HT-29 (cell line): Measurements from ENCODE around the gene NPLOC4. TPM values are rescaled to one million over a fixed set of nuclear protein-coding genes. Genes with fewer than 3 reads are reported as not detected.
"Not testable (repeated sequence)": the region's sequence is repeated elsewhere in the genome, so short reads cannot be mapped to it uniquely, and the experiment has no call there.

Experiments used
- DNase-seq: peaks from one replicate; pipeline ENCODE4 v3.0.0-alpha.2; 2015; ENCODE audit warnings: low spot score
- total RNA-seq: library from RNA; depleted of rRNA; stranded (reverse); fragments of >200 nt; shearing (Covaris generic); gene quantifications from 2 replicates; pipeline ENCODE4 v1.2.3, GENCODE V29; 2014

Gene NPLOC4
- total RNA-seq, 1 experiment from 2014 or later: 94.2 TPM

GRCh38 chr17:81589612-81590011 is 47.3 kb downstream of the NPLOC4 start:
- DNase-seq: no peak

- DNase-seq: no peak
Observed at GRCh38 chr17:81586096-81586495, 50.8 kb downstream of the NPLOC4 start.

GRCh38 chr17:81584771-81585170 is 52.1 kb downstream of the NPLOC4 start:
- not testable (repeated sequence) for DNase-seq

DNA sequence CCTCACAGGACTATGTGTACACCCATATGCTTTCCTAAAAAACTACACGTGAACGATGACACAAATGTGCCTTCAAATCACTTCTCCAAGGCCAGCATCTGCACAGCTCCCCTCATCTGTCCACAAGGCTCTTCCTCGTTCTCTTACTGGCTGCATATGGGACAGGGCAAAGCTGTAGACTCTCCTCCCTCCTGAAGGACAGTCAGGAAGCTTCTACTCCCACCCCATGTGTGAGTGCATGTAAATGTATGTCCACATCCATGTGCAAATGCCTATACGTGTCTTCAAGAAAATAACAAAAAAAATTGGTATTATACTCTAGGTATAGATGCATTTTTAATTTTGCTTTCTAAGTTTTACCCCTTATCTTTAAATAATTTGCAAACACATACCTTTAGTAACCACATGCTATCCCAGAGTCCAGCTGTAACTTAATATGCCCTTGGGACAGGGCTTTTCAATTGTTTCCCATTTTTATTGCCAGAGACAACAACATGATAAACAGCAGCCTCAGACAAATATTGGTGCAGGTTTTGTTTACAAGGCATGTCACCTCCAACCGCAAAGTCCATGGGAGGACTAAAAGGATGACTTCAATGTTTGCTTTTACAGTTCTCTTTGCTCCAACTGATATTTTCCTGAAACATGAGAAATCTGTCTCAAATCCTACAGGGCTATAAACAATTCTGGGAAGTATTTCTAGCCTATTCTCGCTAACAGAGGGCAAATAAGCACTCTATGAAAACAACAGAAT is 53.1 kb downstream of the NPLOC4 start:
- no peak for DNase-seq

DNA sequence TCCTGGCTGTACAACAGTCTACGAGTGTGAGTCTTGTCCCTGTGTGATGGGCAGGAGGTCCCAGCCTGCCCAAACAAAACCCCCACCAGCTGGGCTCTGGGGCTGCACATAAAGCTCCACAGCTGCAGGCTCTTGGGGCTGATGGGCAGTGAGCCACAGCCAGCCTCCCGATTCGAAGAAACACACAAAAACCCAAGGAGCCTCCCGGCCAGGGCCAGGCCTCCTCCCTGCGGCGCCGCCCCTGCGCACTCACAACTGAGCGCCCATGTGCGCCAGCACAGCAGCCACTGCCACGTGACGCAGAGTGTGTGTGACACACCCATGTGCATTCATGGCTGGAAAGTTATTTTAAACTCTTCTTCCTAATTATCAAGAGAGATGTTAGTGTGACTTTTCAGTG is 54.2 kb downstream of the NPLOC4 start:
- no peak for DNase-seq

- DNase-seq: no peak
Observed at GRCh38 chr17:81582341-81582740, 54.6 kb downstream of the NPLOC4 start.

GRCh38 chr17:81581758-81582157 is 55.2 kb downstream of the NPLOC4 start:
- no peak for DNase-seq

- no peak for DNase-seq
Observed at GRCh38 chr17:81580481-81580880, 56.4 kb downstream of the NPLOC4 start.

- no peak for DNase-seq
Observed at GRCh38 chr17:81579821-81580321, 57.0 kb downstream of the NPLOC4 start.

DNA sequence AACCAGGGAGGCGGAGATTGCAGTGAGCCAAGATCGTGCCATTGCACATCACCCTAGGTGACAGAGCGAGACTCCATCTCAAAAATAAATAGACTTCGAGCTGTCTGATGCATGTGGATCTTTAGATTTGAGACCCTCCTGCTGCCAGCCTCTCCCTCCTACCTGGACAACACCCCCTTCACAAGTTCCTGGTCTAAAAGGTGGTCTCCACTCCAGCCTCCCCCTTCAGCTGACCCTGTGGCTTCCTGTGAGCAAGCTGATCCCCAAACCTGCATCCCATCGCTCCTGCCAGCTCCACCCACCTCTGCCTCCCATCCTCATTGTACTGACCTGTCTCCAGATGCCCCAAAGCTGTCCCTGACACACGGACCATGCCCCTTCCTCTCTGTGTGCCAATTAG is 57.6 kb downstream of the NPLOC4 start:
- DNase-seq: no peak

GRCh38 chr17:81578561-81579225 is 58.2 kb downstream of the NPLOC4 start:
- no peak for DNase-seq

GRCh38 chr17:81578038-81578441 is 58.9 kb downstream of the NPLOC4 start:
- DNase-seq: no peak

DNA sequence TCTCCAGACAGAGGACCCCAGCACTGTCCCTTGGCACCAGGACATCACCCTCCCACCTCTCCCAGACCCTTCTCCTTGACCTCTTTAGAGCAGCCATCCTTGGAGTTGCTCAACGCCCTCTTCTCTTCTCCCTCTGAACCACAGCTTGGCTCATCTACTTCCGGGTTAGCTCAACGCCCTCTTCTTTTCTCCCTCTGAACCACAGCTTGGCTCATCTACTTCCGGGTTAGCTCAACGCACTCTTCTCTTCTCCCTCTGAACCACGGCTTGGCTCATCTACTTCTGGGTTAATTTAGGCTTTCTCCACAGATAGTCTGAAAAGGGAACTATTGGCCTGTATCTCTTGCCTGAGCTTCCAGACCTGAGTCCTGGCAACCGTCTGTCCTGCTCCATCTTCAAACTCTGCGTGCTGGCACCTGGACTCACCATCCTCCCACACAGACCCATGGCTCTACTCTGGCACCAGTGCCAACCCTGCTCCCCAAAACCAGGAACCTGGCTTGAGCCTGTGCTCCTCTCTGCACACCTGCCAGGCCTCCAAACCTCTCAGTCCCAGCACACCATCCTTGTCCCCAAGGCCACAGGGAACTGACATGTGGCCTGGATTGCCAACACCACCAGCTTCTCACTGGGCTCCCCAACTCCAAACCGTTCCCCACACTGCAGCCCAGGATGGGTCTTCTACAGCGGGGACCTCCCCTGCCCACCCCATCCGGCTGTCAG is 59.5 kb downstream of the NPLOC4 start:
- DNase-seq: peak; percentile 55

- peak; percentile 26 for DNase-seq
Observed at GRCh38 chr17:81576621-81577277, 60.2 kb downstream of the NPLOC4 start.

DNA sequence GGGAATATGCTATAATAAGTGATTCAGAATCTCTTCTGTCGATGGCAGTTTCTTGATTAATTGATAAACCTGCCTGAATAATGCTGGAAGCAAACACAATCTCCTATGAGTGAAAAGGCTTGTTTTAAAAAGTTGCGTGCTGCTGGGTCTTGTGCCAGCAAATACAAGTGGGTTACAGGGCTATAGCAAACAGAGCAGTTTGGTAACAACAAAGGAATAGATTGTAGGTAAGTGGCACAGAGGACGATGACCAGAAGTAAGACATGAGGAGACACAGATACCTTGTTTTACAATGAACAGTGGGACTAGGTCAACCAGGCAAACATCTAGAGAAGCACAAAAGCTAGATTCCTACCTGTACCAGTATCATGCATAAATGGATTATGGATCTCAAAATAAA is 61.1 kb downstream of the NPLOC4 start:
- no peak for DNase-seq

DNA sequence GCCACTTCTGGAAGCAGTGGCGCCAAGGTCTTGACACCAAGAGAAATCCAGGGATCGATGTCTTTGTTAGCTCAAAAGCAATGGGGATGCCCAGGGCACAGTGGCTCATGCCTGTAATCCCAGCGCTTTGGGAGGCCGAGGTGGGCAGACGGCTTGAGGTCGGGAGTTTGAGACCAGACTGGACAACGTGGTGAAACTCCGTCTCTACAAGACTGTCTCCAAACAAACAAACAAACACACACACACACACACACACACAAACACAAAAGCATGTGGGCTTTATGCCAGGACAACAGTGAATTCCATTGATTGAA is 62.3 kb downstream of the NPLOC4 start:
- no peak for DNase-seq

DNA sequence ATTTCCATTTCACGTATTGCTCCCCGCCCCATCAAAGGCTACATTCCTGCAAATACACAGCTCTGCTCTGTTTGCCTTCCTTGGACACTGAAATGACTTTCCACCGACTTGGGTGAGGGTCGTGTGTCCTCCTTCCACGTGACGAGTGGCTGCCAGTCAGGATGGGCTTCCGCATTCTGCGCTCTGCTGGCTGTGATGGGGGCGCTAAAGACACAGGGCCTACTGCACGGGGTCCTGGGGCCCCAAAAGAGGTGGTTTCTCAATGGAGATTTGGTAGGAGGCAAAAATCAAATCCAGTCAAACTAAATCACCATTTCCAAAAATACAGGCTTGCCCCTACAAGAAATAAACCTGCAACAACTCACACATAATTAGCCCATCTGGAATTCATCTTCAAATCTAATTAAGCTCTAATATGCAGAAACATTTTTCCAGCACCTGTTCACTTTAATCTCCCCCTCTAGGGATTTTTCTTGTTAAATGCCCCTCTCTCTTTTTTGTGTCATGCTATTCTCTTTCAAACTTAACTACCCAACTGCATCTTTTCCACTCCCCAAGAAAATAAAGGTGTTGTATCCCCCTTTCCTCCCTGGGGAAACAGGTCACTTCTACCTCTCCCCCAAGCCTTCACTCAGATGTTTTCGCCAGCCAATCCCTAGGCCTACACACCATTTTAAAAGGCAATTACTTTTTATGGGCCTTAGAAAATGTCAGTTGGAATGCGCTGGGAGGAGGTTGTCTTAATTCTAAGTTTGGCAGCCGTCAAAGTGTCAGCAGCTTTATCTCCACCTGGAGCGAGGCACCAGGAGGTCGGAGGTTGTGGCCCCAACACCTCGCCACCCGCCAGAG is 62.9 kb downstream of the NPLOC4 start:
- no peak for DNase-seq

DNA sequence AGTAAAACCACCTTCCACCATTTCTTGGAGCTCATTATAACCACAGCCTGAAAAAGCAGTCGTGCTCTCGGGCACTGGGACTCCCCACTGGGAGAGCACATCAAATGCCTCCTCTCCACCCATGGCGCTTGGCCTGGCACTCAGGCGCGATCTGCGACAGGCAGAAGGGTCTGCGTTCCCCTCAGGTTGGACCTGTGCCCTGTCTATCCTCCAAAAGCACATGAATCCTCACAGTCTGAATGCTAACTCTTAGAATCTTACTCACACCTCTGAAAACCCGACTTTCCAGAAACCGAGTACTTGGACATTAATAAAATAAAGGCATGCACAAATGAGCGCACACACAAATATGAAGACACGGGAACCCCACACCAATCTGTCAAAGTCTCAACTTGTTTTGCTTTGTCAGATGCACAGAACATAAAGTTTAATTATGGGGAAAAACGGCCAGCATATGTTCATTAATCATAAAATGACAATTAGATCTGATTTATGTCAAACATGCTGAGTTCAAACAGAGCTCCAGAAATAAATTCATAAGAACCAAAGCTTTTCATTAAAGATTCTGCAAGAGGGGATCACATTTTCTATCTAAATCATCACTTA is 64.2 kb downstream of the NPLOC4 start:
- no peak for DNase-seq

- DNase-seq: no peak
Observed at GRCh38 chr17:81570964-81571363, 65.9 kb downstream of the NPLOC4 start.

- no peak for DNase-seq
Observed at GRCh38 chr17:81569986-81570514, 66.9 kb downstream of the NPLOC4 start.
